HepG2 (cell line): ENCODE measurements around the gene ALG11.

ENCODE experiments used
- AGO2 ChIP-seq: fragments of 200-400 bp; formaldehyde crosslinking; optimal IDR thresholded peaks from 2 replicates; pipeline ENCODE3; 2017; ENCODE audit warnings: mild to moderate bottlenecking, low read depth, low read length, moderate library complexity
- CCAR2 ChIP-seq: fragments of 200-400 bp; formaldehyde crosslinking; optimal IDR thresholded peaks from 2 replicates; pipeline ENCODE3; 2018; ENCODE audit warnings: low read depth, mild to moderate bottlenecking, low read length, moderate library complexity
- CTCF ChIP-seq: sonication (generic); formaldehyde crosslinking; IDR thresholded peaks from 2 replicates; pipeline ENCODE4 v1.5.0; 2020; ENCODE audit warnings: mild to moderate bottlenecking, missing genetic modification reagents, moderate library complexity
- DNMT1 ChIP-seq: sonication (generic); formaldehyde crosslinking; IDR thresholded peaks from 2 replicates; pipeline ENCODE4 v1.5.1; 2020; ENCODE audit warnings: mild to moderate bottlenecking, missing genetic modification reagents
- GABPA ChIP-seq, 2 experiments: IDR thresholded peaks; 2 replicates each; pipeline ENCODE4 v1.6.1; 2011 to 2016; ENCODE audit warnings: low read depth in 2 of 2, low read length in 1 of 2, missing biosample characterization in 1 of 2, missing genetic modification characterization in 1 of 2
- HDAC2 ChIP-seq: sonication (generic); formaldehyde crosslinking; IDR thresholded peaks from 2 replicates; pipeline ENCODE4 v1.4.0; 2020; ENCODE audit warnings: missing genetic modification reagents
- HNF4G ChIP-seq, 2 experiments: sonication (generic) in 1 of 2; formaldehyde crosslinking in 1 of 2; IDR thresholded peaks; 2 replicates each; pipeline versions ENCODE4 v1.4.0 to v1.6.1; 2011 to 2020; ENCODE audit warnings: borderline replicate concordance in 2 of 2, low read depth in 2 of 2, mild to moderate bottlenecking in 2 of 2, low read length in 1 of 2, missing genetic modification reagents in 1 of 2, moderate library complexity in 1 of 2
- NFATC3 ChIP-seq: sonication (generic); formaldehyde crosslinking; IDR thresholded peaks from 2 replicates; pipeline ENCODE4 v1.5.1; 2020; ENCODE audit warnings: mild to moderate bottlenecking, missing genetic modification reagents
- NR1H2 ChIP-seq: sonication (generic); formaldehyde crosslinking; IDR thresholded peaks from 2 replicates; pipeline ENCODE4 v1.8.1; 2022; ENCODE audit warnings: low read depth, missing genetic modification reagents, borderline replicate concordance
- PATZ1 ChIP-seq: sonication (generic); formaldehyde crosslinking; IDR thresholded peaks from 2 replicates; pipeline ENCODE4 v1.4.0; 2020; ENCODE audit warnings: missing genetic modification reagents
- POLR2A ChIP-seq, 2 experiments: IDR thresholded peaks; 2 replicates each; pipeline ENCODE4 v1.6.1; 2011; ENCODE audit warnings: low read depth in 2 of 2, low read length in 2 of 2, mild to moderate bottlenecking in 1 of 2, moderate library complexity in 1 of 2; ENCODE audit not compliant: insufficient read depth in 1 of 2
- ZBTB7A ChIP-seq: sonication (generic); formaldehyde crosslinking; IDR thresholded peaks from 2 replicates; pipeline ENCODE4 v1.8.0; 2022; ENCODE audit warnings: mild to moderate bottlenecking, missing genetic modification reagents
- ZNF235 ChIP-seq: sonication (generic); formaldehyde crosslinking; IDR thresholded peaks from 2 replicates; pipeline ENCODE4 v1.8.1; 2023; ENCODE audit warnings: mild to moderate bottlenecking, missing genetic modification reagents, borderline replicate concordance

- TF ChIP-seq CTCF (CRISPR knock-in tag) (peak; percentile 47), AGO2 (no peak), GABPA (IDR thresholded peaks at IDR 0.05; ENCODE audit: low read depth, low read length) (no peak), GABPA (CRISPR knock-in tag; IDR thresholded peaks at IDR 0.05; ENCODE audit: low read depth) (no peak), CCAR2 (peak; percentile 85), POLR2A (IDR thresholded peaks at IDR 0.05; ENCODE audit: insufficient read depth in 1 of 2, low read depth in 2 of 2, low read length in 2 of 2) (no peak), DNMT1 (peak; percentile 66; the same call in 1 of the 2 replicates), NFATC3 (no peak), ZNF235 (no peak), HNF4G (IDR thresholded peaks at IDR 0.05; ENCODE audit: borderline replicate concordance, low read depth, low read length) (peak; percentile 94), HNF4G (CRISPR knock-in tag; IDR thresholded peaks at IDR 0.05; ENCODE audit: borderline replicate concordance, low read depth) (peak; percentile 47; the same call in 1 of the 2 replicates), PATZ1 (peak; percentile 39; the same call in 1 of the 2 replicates), HDAC2 (CRISPR knock-in tag) (peak; percentile 87), ZBTB7A (0 out of 2 replicates have a peak, but pooled peaks have one; percentile 18), NR1H2 (CRISPR knock-in tag) (no peak)
Measured at GRCh38 chr13:52025475-52026245, 13.5 kb downstream of the ALG11 start.
